Measurements from ENCODE around the gene LPO. TPM values are rescaled to one million over a fixed set of nuclear protein-coding genes. Genes with fewer than 3 reads are reported as not detected.

The LPO gene
- polyA plus RNA-seq, 1 donor from 2014 or later, result not detected

DNA sequence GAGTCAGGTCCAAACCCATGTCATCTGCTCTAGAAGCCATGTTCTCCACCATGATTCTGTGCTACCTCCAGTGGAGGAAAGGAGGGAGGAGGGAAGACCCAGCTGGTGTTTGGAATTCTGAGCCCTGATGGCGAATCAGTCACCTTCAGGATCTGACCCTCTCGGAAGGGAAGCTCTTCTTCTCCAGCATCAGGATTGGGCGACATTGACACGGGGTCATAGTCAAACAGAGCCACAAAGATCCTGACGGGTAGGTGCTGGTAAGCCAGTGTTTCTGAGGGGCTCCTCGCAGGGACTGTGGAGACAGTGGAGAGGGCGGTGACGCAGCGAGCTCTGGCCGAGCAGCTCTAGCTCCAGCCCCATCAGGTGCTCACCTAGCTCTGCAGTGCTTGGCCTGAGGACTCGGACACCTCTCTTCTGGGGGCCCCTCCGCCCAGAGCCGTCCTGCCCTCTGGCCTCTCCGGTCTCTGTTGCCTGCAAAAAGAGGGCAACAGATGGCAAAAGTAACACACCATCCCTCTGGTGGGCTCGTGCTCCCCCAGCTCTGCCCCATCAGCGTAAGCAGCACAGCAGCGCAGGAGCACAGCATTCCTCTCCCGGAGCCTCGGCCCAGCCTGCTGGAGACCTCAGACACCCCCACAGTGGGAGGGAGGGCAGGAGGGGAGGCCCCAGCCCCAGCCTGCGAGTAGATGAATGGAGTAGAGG, 69.2 kb downstream of the LPO start:
- no peaks in the 10 kb centered on the region for H3K27me3 ChIP-seq (ENCODE audit: insufficient read depth, low read depth, low read length)
- H3K79me2 ChIP-seq (replicated peaks; ENCODE audit: insufficient read depth, low read length), result no peaks in the 10 kb centered on the region
- H2AFZ ChIP-seq (ENCODE audit: low read depth, low read length), result no peak overlapping the region
- no peaks in the 10 kb centered on the region for H3K9me3 ChIP-seq (ENCODE audit: low read length)
- H3K9ac ChIP-seq (ENCODE audit: low read length), result no peak overlapping the region
- no peaks in the 10 kb centered on the region for H3F3A ChIP-seq (ENCODE audit: insufficient read depth, low read length, poor library complexity, severe bottlenecking)
- no peaks in the 10 kb centered on the region for H4K20me1 ChIP-seq (ENCODE audit: insufficient read depth)
- TF ChIP-seq TAF1 (IDR thresholded peaks at IDR 0.05; ENCODE audit: low read depth) (no peak), SMC3 (conservative IDR thresholded peaks at IDR 0.05; ENCODE audit: poor library complexity) (no peak), MXI1 (conservative IDR thresholded peaks at IDR 0.05; ENCODE audit: poor library complexity, severe bottlenecking) (no peak), POLR2AphosphoS5 (IDR thresholded peaks at IDR 0.05) (no peak), EP300 (conservative IDR thresholded peaks at IDR 0.05; ENCODE audit: poor library complexity, severe bottlenecking) (no peak), EZH2 (IDR thresholded peaks at IDR 0.05; ENCODE audit: borderline replicate concordance, insufficient read depth, low read length, poor library complexity, severe bottlenecking) (no peak), RAD21 (conservative IDR thresholded peaks at IDR 0.05) (no peak)
- TF ChIP-seq, protein P1, sequence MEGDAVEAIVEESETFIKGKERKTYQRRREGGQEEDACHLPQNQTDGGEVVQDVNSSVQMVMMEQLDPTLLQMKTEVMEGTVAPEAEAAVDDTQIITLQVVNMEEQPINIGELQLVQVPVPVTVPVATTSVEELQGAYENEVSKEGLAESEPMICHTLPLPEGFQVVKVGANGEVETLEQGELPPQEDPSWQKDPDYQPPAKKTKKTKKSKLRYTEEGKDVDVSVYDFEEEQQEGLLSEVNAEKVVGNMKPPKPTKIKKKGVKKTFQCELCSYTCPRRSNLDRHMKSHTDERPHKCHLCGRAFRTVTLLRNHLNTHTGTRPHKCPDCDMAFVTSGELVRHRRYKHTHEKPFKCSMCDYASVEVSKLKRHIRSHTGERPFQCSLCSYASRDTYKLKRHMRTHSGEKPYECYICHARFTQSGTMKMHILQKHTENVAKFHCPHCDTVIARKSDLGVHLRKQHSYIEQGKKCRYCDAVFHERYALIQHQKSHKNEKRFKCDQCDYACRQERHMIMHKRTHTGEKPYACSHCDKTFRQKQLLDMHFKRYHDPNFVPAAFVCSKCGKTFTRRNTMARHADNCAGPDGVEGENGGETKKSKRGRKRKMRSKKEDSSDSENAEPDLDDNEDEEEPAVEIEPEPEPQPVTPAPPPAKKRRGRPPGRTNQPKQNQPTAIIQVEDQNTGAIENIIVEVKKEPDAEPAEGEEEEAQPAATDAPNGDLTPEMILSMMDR (IDR thresholded peaks at IDR 0.05; ENCODE audit: poor library complexity, severe bottlenecking), result no peak
- no peaks in the 10 kb centered on the region for H3K36me3 ChIP-seq (ENCODE audit: insufficient read depth, low read length)
- no peaks in the 10 kb centered on the region for H3K9me2 ChIP-seq (ENCODE audit: insufficient read depth, low read length)
- no peak overlapping the region for H3K4me2 ChIP-seq (ENCODE audit: low read length)
- no peak overlapping the region for H3K27ac ChIP-seq (ENCODE audit: low read length)
- H3K4me3 ChIP-seq (ENCODE audit: low read length), result no peak overlapping the region

DNA sequence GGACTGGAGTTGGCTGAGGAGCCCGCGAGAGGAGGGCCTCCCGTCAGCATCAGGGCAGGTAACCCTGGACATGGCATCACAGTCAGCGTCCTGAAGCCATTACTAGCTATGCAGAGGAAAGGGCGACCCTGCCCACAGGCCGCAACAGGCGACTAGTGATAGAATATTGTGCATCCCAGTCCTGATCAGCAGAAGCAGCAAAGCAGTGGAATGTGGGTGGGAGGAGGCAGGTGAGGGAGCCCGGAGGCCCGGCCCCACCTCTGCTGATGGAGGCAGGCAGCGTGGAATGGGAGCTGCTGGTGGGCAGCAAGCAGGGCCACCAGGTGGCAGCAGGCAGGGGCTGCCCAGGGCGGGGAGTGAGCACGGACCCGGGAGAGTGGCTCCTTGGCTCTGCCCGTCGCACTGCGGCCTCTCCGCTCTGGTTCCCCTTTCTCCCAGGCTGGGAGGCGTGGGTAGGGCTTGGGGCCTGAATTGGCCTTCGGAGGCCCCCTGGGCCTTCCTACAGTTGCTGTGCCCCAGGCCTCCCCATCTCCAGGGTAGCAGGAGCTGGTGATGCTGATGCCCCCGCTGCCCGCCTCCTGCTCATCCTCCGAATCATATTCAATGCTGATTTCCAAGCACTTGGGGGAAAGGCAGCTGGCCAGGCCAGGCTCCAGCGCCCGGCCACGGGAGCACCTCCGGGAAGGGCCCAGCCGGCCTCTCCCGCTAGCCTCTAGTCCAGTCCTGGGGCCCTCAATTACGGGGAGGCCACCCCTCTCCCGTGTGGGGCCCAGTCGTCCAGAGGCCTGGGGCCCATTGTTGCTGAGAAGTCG, 70.0 kb downstream of the LPO start:
- TF ChIP-seq TAF1 (IDR thresholded peaks at IDR 0.05; ENCODE audit: low read depth) (no peak), RAD21 (conservative IDR thresholded peaks at IDR 0.05) (no peak), MXI1 (conservative IDR thresholded peaks at IDR 0.05; ENCODE audit: poor library complexity, severe bottlenecking) (no peak)
- no peak overlapping the region for H2AFZ ChIP-seq (ENCODE audit: low read depth, low read length)

More for the DNA sequence above, 70.0 kb downstream of the LPO start:
- no peak overlapping the region for H3K4me2 ChIP-seq (ENCODE audit: low read length)
- H4K20me1 ChIP-seq (ENCODE audit: insufficient read depth), result no peaks in the 10 kb centered on the region
- H3K4me3 ChIP-seq (ENCODE audit: low read length), result no peak overlapping the region
- H3K79me2 ChIP-seq (replicated peaks; ENCODE audit: insufficient read depth, low read length), result no peaks in the 10 kb centered on the region
- no peaks in the 10 kb centered on the region for H3K36me3 ChIP-seq (ENCODE audit: insufficient read depth, low read length)
- H3K9me2 ChIP-seq (ENCODE audit: insufficient read depth, low read length), result no peaks in the 10 kb centered on the region
- no peaks in the 10 kb centered on the region for H3F3A ChIP-seq (ENCODE audit: insufficient read depth, low read length, poor library complexity, severe bottlenecking)
- H3K27ac ChIP-seq (ENCODE audit: low read length), result no peak overlapping the region
- no peak overlapping the region for H3K9ac ChIP-seq (ENCODE audit: low read length)
- H3K9me3 ChIP-seq (ENCODE audit: low read length), result no peaks in the 10 kb centered on the region
- no peaks in the 10 kb centered on the region for H3K27me3 ChIP-seq (ENCODE audit: insufficient read depth, low read depth, low read length)
